Loucy (cell line): Measurements from ENCODE around the gene PKP1.

Experiments
- H2AFZ ChIP-seq: fragments of 200-600 bp; sonication (generic); 2 replicates; pipeline ENCODE4 v1.6.0; 2016; ENCODE audit warnings: antibody characterized with exemption, mild to moderate bottlenecking, low read length, moderate library complexity
- H3F3A ChIP-seq: fragments of 200-600 bp; 2 replicates; pipeline ENCODE4 v1.6.0; 2016; ENCODE audit warnings: antibody characterized with exemption, low read depth, mild to moderate bottlenecking
- H3K27me3 ChIP-seq: fragments of 200-600 bp; sonication (generic); 2 replicates; pipeline ENCODE4 v1.6.1; 2014; ENCODE audit warnings: low read length, mild to moderate bottlenecking; ENCODE audit not compliant: insufficient read depth, poor library complexity, severe bottlenecking
- H3K36me3 ChIP-seq: fragments of 200-600 bp; sonication (generic); 2 replicates; pipeline ENCODE4 v1.6.1; 2016; ENCODE audit warnings: low read length; ENCODE audit not compliant: insufficient read depth
- H3K4me1 ChIP-seq: fragments of 200-600 bp; sonication (generic); 2 replicates; pipeline ENCODE4 v1.5.1; 2014; ENCODE audit warnings: low read length, mild to moderate bottlenecking; ENCODE audit not compliant: insufficient read depth, poor library complexity, severe bottlenecking
- H3K4me2 ChIP-seq: fragments of 200-600 bp; sonication (generic); 2 replicates; pipeline ENCODE4 v1.6.0; 2014; ENCODE audit warnings: antibody characterized with exemption, low read length, low read depth, mild to moderate bottlenecking; ENCODE audit not compliant: poor library complexity, severe bottlenecking
- H3K4me3 ChIP-seq: fragments of 200-600 bp; sonication (generic); 2 replicates; pipeline ENCODE4 v1.5.1; 2014; ENCODE audit warnings: low read length, mild to moderate bottlenecking, mixed read lengths; ENCODE audit not compliant: poor library complexity, severe bottlenecking
- H3K79me2 ChIP-seq: fragments of 200-600 bp; sonication (generic); 2 replicates; pipeline ENCODE4 v1.6.1; 2014; ENCODE audit warnings: low read length; ENCODE audit not compliant: insufficient read depth
- H3K9ac ChIP-seq: fragments of 200-600 bp; sonication (generic); 2 replicates; pipeline ENCODE4 v1.6.0; 2014; ENCODE audit warnings: mild to moderate bottlenecking, low read depth, low read length, moderate library complexity; ENCODE audit not compliant: poor library complexity, severe bottlenecking
- H3K9me2 ChIP-seq: fragments of 200-600 bp; sonication (generic); replicated peaks from 2 replicates; pipeline ENCODE4 v1.6.1; 2016; ENCODE audit warnings: low read depth, low read length, mixed read lengths
- H3K9me3 ChIP-seq: fragments of 200-600 bp; sonication (generic); 2 replicates; pipeline ENCODE4 v1.6.1; 2014; ENCODE audit warnings: mild to moderate bottlenecking, antibody characterized with exemption, low read length, low read depth; ENCODE audit not compliant: insufficient read depth
- H4K20me1 ChIP-seq: fragments of 200-600 bp; sonication (generic); 2 replicates; pipeline ENCODE4 v1.6.0; 2014; ENCODE audit warnings: antibody characterized with exemption, low read length, mild to moderate bottlenecking; ENCODE audit not compliant: insufficient read depth, poor library complexity, severe bottlenecking
- EZH2phosphoT487 ChIP-seq: fragments of 200-600 bp; IDR thresholded peaks from 2 replicates; pipeline ENCODE4 v1.6.1; 2018; ENCODE audit warnings: antibody characterized with exemption, mild to moderate bottlenecking, moderate library complexity, borderline replicate concordance
- TF ChIP-seq, protein P1 (sequence below): fragments of 200-600 bp; sonication (generic); conservative IDR thresholded peaks from 2 replicates; pipeline ENCODE4 v1.5.1; 2014; ENCODE audit warnings: mild to moderate bottlenecking, antibody characterized with exemption, low read length

Gene PKP1

DNA sequence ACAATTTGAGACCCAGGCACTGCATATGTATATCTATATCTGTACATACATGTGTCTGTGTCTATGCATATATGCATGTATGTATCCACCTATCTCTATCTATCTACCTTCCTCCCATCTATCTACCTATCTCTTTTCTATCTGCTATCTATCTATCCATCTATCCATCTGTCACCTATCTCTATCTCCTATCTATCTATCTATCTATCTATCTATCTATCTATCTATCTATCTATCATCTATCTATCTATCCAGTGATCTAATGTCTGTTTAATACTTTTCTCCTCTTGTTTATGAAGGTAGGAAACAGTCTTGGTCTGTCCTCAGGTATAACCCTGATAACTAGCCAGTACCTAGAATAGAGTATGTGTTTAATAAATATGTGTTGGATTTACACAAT lies 68.3 kb downstream of the PKP1 start:
- Histone ChIP-seq H4K20me1 (no peaks in the 10 kb centered on the region), H3K27me3 (no peaks in the 10 kb centered on the region), H3K4me2 (no peak overlapping the region), H3K9ac (no peak overlapping the region), H3K79me2 (no peaks in the 10 kb centered on the region), H3K4me1 (no peaks in the 10 kb centered on the region), H3K9me3 (no peaks in the 10 kb centered on the region), H2AFZ (no peak overlapping the region), H3F3A (no peaks in the 10 kb centered on the region), H3K9me2 (no peaks in the 10 kb centered on the region), H3K36me3 (no peaks in the 10 kb centered on the region), H3K4me3 (no peak overlapping the region)
- TF ChIP-seq EZH2phosphoT487, result no peak
- TF ChIP-seq, protein P1, sequence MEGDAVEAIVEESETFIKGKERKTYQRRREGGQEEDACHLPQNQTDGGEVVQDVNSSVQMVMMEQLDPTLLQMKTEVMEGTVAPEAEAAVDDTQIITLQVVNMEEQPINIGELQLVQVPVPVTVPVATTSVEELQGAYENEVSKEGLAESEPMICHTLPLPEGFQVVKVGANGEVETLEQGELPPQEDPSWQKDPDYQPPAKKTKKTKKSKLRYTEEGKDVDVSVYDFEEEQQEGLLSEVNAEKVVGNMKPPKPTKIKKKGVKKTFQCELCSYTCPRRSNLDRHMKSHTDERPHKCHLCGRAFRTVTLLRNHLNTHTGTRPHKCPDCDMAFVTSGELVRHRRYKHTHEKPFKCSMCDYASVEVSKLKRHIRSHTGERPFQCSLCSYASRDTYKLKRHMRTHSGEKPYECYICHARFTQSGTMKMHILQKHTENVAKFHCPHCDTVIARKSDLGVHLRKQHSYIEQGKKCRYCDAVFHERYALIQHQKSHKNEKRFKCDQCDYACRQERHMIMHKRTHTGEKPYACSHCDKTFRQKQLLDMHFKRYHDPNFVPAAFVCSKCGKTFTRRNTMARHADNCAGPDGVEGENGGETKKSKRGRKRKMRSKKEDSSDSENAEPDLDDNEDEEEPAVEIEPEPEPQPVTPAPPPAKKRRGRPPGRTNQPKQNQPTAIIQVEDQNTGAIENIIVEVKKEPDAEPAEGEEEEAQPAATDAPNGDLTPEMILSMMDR, result no peak

DNA sequence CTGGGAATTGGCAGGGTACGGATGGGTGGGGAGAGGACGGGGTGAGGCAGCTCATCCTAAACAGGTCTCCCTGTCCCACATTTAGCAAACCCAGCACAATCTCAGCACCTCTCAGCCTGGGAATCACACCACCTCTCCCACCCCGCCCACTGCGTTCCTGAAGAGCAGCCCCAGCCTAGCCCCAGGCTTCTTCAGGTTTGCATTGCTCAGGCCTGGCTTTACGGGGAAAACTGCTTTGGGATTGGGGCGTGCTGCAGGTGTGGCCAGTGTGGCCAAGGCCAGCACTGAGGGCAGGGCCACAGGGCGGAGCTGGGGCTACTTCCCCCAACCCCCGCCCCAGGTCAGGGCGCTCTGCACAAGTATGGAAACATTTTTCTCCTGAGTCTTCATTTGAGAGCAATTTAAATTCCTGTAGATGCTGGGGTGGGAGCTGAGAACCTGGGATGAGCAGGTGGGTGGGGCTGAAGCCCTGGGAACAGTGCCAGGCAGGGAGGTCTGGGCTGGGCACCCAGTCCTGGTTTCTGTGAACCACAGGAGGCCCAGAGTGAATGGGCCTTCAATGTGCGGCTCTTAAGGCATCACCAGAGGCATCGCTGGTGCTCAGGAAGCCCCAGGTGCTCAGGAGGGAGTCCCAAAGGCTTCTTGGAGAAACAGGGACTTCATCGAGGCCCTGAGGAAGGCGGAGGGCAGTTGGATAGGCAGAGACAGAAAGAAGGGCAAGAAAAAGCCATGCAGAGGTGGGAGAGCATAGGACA lies 70.1 kb downstream of the PKP1 start:
- no peaks in the 10 kb centered on the region for H3K4me1 ChIP-seq
- H3K4me3 ChIP-seq, result no peak overlapping the region
- H3K9me2 ChIP-seq, result no peaks in the 10 kb centered on the region
- no peak overlapping the region for H3K4me2 ChIP-seq
- no peaks in the 10 kb centered on the region for H3K9me3 ChIP-seq
- H3K36me3 ChIP-seq, result no peaks in the 10 kb centered on the region
- TF ChIP-seq EZH2phosphoT487, result no peak
- TF ChIP-seq, protein P1, result no peak
- H3K9ac ChIP-seq, result no peak overlapping the region
- no peaks in the 10 kb centered on the region for H3K79me2 ChIP-seq
- H2AFZ ChIP-seq, result no peak overlapping the region
- H3F3A ChIP-seq, result no peaks in the 10 kb centered on the region
- no peaks in the 10 kb centered on the region for H4K20me1 ChIP-seq
- H3K27me3 ChIP-seq, result no peaks in the 10 kb centered on the region

DNA sequence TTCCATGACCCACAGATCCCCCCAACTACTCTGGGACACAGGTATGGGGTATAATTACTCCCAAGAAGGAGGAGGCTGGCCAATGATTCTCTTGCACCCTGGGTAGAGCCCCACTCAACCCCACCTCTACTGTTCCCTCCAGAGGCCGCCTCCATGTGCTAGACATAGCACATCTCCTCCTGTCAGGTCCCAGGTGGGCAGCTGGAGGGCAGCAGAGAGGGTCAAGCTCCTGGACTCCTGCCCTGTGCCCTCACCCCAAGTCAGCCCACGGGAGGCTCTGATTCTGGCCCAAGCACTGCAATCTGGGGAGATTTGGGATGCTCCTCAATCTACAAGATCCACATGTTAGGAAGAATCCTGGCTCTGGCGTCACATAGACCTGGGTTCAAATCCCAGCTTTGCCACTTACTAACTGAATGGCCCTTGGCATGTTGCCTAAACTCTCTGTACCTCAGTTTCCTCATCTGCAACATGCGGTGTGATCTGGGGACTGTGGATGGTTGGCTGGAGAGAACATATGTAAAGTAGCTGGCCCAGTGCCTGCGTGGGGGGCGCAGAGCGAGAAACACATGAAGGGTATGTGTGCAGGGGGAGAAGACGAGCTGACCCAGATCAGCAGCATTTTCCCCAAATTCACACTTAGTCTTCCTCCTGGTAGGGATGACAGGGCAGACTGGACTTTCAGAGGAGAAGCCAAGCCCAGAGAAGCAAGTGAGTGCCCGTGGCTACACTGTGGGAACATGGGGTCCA lies 71.0 kb downstream of the PKP1 start:
- H3K9me3 ChIP-seq, result no peaks in the 10 kb centered on the region
- H3F3A ChIP-seq, result no peaks in the 10 kb centered on the region
- no peaks in the 10 kb centered on the region for H3K4me1 ChIP-seq
- no peak overlapping the region for H3K4me2 ChIP-seq
- no peaks in the 10 kb centered on the region for H3K27me3 ChIP-seq
- no peaks in the 10 kb centered on the region for H3K79me2 ChIP-seq
- H3K9ac ChIP-seq, result no peak overlapping the region
- H3K9me2 ChIP-seq, result no peaks in the 10 kb centered on the region
- H2AFZ ChIP-seq, result no peak overlapping the region
- H3K4me3 ChIP-seq, result no peak overlapping the region
- H4K20me1 ChIP-seq, result no peaks in the 10 kb centered on the region
- no peaks in the 10 kb centered on the region for H3K36me3 ChIP-seq
- TF ChIP-seq, protein P1, result peak; percentile 19; the same call in 1 of the 2 replicates
- no peak for TF ChIP-seq EZH2phosphoT487
